ENCODE results near the gene ZC3H8.

ZC3H8 gene

GRCh38 chr2:112277596-112278220 is 22.9 kb upstream of the ZC3H8 start:
- Histone ChIP-seq H3K27ac (ENCODE audit: low read length) (no peak overlapping the region), H3K27me3 (ENCODE audit: low read depth, low read length) (no peaks in the 10 kb centered on the region), H3K4me3 (ENCODE audit: low read depth in 1 of 2, low read length in 2 of 2) (no peak overlapping the region), H3K36me3 (ENCODE audit: control insufficient read depth in 1 of 2, insufficient read depth in 2 of 2, low read length in 2 of 2) (peaks cover 0 to 5% of the 10 kb centered on the region in 2 donors), H3K4me1 (ENCODE audit: control insufficient read depth in 1 of 2, insufficient read depth in 2 of 2, low read length in 2 of 2) (peaks cover 0 to 13% of the 10 kb centered on the region in 2 donors), H3K9me3 (ENCODE audit: control insufficient read depth in 1 of 2, low read length in 2 of 2) (no peaks in the 10 kb centered on the region)

GRCh38 chr2:112276954-112277353 is 22.1 kb upstream of the ZC3H8 start:
- H3K4me3 ChIP-seq (ENCODE audit: low read depth in 1 of 2, low read length in 2 of 2): peak overlapping the region; percentile 85 to 88
- H3K4me1 ChIP-seq (ENCODE audit: control insufficient read depth in 1 of 2, insufficient read depth in 2 of 2, low read length in 2 of 2): peaks cover 0 to 10% of the 10 kb centered on the region in 2 donors
- peaks cover 0 to 5% of the 10 kb centered on the region in 2 donors for H3K36me3 ChIP-seq (ENCODE audit: control insufficient read depth in 1 of 2, insufficient read depth in 2 of 2, low read length in 2 of 2)
- H3K9me3 ChIP-seq (ENCODE audit: control insufficient read depth in 1 of 2, low read length in 2 of 2): no peaks in the 10 kb centered on the region
- H3K27me3 ChIP-seq (ENCODE audit: low read depth, low read length): no peaks in the 10 kb centered on the region
- peak overlapping the region; percentile 90 for H3K27ac ChIP-seq (ENCODE audit: low read length)

- H3K4me1 ChIP-seq (ENCODE audit: control insufficient read depth in 1 of 2, insufficient read depth in 2 of 2, low read length in 2 of 2): peaks cover 0 to 10% of the 10 kb centered on the region in 2 donors
- H3K36me3 ChIP-seq (ENCODE audit: control insufficient read depth in 1 of 2, insufficient read depth in 2 of 2, low read length in 2 of 2): peaks cover 0 to 5% of the 10 kb centered on the region in 2 donors
- H3K9me3 ChIP-seq (ENCODE audit: control insufficient read depth in 1 of 2, low read length in 2 of 2): no peaks in the 10 kb centered on the region
- peak overlapping the region; percentile 85 to 88 for H3K4me3 ChIP-seq (ENCODE audit: low read depth in 1 of 2, low read length in 2 of 2)
- H3K27ac ChIP-seq (ENCODE audit: low read length): peak overlapping the region; percentile 100
- H3K27me3 ChIP-seq (ENCODE audit: low read depth, low read length): no peaks in the 10 kb centered on the region
These were observed 21.3 kb upstream of the ZC3H8 start for GRCh38 chr2:112275887-112276773.

- peaks cover 0 to 10% of the 10 kb centered on the region in 2 donors for H3K4me1 ChIP-seq (ENCODE audit: control insufficient read depth in 1 of 2, insufficient read depth in 2 of 2, low read length in 2 of 2)
- peak within 1 kb of the TSS; percentile 100 for H3K27ac ChIP-seq (ENCODE audit: low read length)
- peak within 1 kb of the TSS; percentile 85 to 88 for H3K4me3 ChIP-seq (ENCODE audit: low read depth in 1 of 2, low read length in 2 of 2)
- no peaks in the 10 kb centered on the region for H3K9me3 ChIP-seq (ENCODE audit: control insufficient read depth in 1 of 2, low read length in 2 of 2)
- H3K27me3 ChIP-seq (ENCODE audit: low read depth, low read length): no peaks in the 10 kb centered on the region
- peaks cover 0 to 5% of the 10 kb centered on the region in 2 donors for H3K36me3 ChIP-seq (ENCODE audit: control insufficient read depth in 1 of 2, insufficient read depth in 2 of 2, low read length in 2 of 2)
These were observed 20.6 kb upstream of the ZC3H8 start, which contains the start of gene ZC3H6 for GRCh38 chr2:112275311-112275886. ZC3H6 (plus strand) TSS chr2:112275597; CDS start chr2:112275995, 398 bp downstream.

- peaks cover 0 to 5% of the 10 kb centered on the region in 2 donors for H3K36me3 ChIP-seq (ENCODE audit: control insufficient read depth in 1 of 2, insufficient read depth in 2 of 2, low read length in 2 of 2)
- no peaks in the 10 kb centered on the region for H3K27me3 ChIP-seq (ENCODE audit: low read depth, low read length)
- H3K9me3 ChIP-seq (ENCODE audit: control insufficient read depth in 1 of 2, low read length in 2 of 2): no peaks in the 10 kb centered on the region
- H3K4me1 ChIP-seq (ENCODE audit: control insufficient read depth in 1 of 2, insufficient read depth in 2 of 2, low read length in 2 of 2): peaks cover 0 to 10% of the 10 kb centered on the region in 2 donors
- no peak overlapping the region for H3K4me3 ChIP-seq (ENCODE audit: low read depth in 1 of 2, low read length in 2 of 2)
- no peak overlapping the region for H3K27ac ChIP-seq (ENCODE audit: low read length)
These were observed 18.5 kb upstream of the ZC3H8 start for GRCh38 chr2:112273349-112273748.

GRCh38 chr2:112272669-112273068 is 17.8 kb upstream of the ZC3H8 start:
- peaks cover 0 to 5% of the 10 kb centered on the region in 2 donors for H3K36me3 ChIP-seq (ENCODE audit: control insufficient read depth in 1 of 2, insufficient read depth in 2 of 2, low read length in 2 of 2)
- no peak overlapping the region for H3K4me3 ChIP-seq (ENCODE audit: low read depth in 1 of 2, low read length in 2 of 2)
- H3K4me1 ChIP-seq (ENCODE audit: control insufficient read depth in 1 of 2, insufficient read depth in 2 of 2, low read length in 2 of 2): peaks cover 0 to 10% of the 10 kb centered on the region in 2 donors
- no peak overlapping the region for H3K27ac ChIP-seq (ENCODE audit: low read length)
- no peaks in the 10 kb centered on the region for H3K9me3 ChIP-seq (ENCODE audit: control insufficient read depth in 1 of 2, low read length in 2 of 2)
- H3K27me3 ChIP-seq (ENCODE audit: low read depth, low read length): no peaks in the 10 kb centered on the region

GRCh38 chr2:112268547-112268946 is 13.7 kb upstream of the ZC3H8 start:
- H3K4me1 ChIP-seq (ENCODE audit: control insufficient read depth in 1 of 2, insufficient read depth in 2 of 2, low read length in 2 of 2): no peaks in the 10 kb centered on the region
- no peak overlapping the region for H3K4me3 ChIP-seq (ENCODE audit: low read depth in 1 of 2, low read length in 2 of 2)
- no peaks in the 10 kb centered on the region for H3K9me3 ChIP-seq (ENCODE audit: control insufficient read depth in 1 of 2, low read length in 2 of 2)
- no peaks in the 10 kb centered on the region for H3K27me3 ChIP-seq (ENCODE audit: low read depth, low read length)
- H3K36me3 ChIP-seq (ENCODE audit: control insufficient read depth in 1 of 2, insufficient read depth in 2 of 2, low read length in 2 of 2): no peaks in the 10 kb centered on the region
- no peak overlapping the region for H3K27ac ChIP-seq (ENCODE audit: low read length)

GRCh38 chr2:112262876-112263275 is 8.0 kb upstream of the ZC3H8 start:
- Histone ChIP-seq H3K9me3 (ENCODE audit: control insufficient read depth in 1 of 2, low read length in 2 of 2) (no peaks in the 10 kb centered on the region), H3K4me1 (ENCODE audit: control insufficient read depth in 1 of 2, insufficient read depth in 2 of 2, low read length in 2 of 2) (no peaks in the 10 kb centered on the region), H3K4me3 (ENCODE audit: low read depth in 1 of 2, low read length in 2 of 2) (no peak overlapping the region), H3K27me3 (ENCODE audit: low read depth, low read length) (no peaks in the 10 kb centered on the region), H3K27ac (ENCODE audit: low read length) (no peak overlapping the region), H3K36me3 (ENCODE audit: control insufficient read depth in 1 of 2, insufficient read depth in 2 of 2, low read length in 2 of 2) (no peaks in the 10 kb centered on the region)

- Histone ChIP-seq H3K27me3 (ENCODE audit: low read depth, low read length) (no peaks in the 10 kb centered on the region), H3K4me1 (ENCODE audit: control insufficient read depth in 1 of 2, insufficient read depth in 2 of 2, low read length in 2 of 2) (peaks cover 0 to 1% of the 10 kb centered on the region in 2 donors), H3K9me3 (ENCODE audit: control insufficient read depth in 1 of 2, low read length in 2 of 2) (no peaks in the 10 kb centered on the region), H3K4me3 (ENCODE audit: low read depth in 1 of 2, low read length in 2 of 2) (no peak overlapping the region), H3K27ac (ENCODE audit: low read length) (no peak overlapping the region), H3K36me3 (ENCODE audit: control insufficient read depth in 1 of 2, insufficient read depth in 2 of 2, low read length in 2 of 2) (no peaks in the 10 kb centered on the region)
These were observed 5.4 kb upstream of the ZC3H8 start for GRCh38 chr2:112260295-112260625.

GRCh38 chr2:112259509-112260294 is 4.9 kb upstream of the ZC3H8 start:
- no peaks in the 10 kb centered on the region for H3K36me3 ChIP-seq (ENCODE audit: control insufficient read depth in 1 of 2, insufficient read depth in 2 of 2, low read length in 2 of 2)

GRCh38 chr2:112257575-112257974 is 2.7 kb upstream of the ZC3H8 start:
- H3K4me3 ChIP-seq (ENCODE audit: low read depth in 1 of 2, low read length in 2 of 2): no peak overlapping the region

More at GRCh38 chr2:112259509-112260294, 4.9 kb upstream of the ZC3H8 start:
- Histone ChIP-seq H3K4me1 (ENCODE audit: control insufficient read depth in 1 of 2, insufficient read depth in 2 of 2, low read length in 2 of 2) (peaks cover 0 to 3% of the 10 kb centered on the region in 2 donors), H3K27ac (ENCODE audit: low read length) (no peak overlapping the region), H3K27me3 (ENCODE audit: low read depth, low read length) (no peaks in the 10 kb centered on the region), H3K4me3 (ENCODE audit: low read depth in 1 of 2, low read length in 2 of 2) (peak overlapping the region in 1 of 2 donors; percentile 32), H3K9me3 (ENCODE audit: control insufficient read depth in 1 of 2, low read length in 2 of 2) (no peaks in the 10 kb centered on the region)

More at GRCh38 chr2:112257575-112257974, 2.7 kb upstream of the ZC3H8 start:
- Histone ChIP-seq H3K36me3 (ENCODE audit: control insufficient read depth in 1 of 2, insufficient read depth in 2 of 2, low read length in 2 of 2) (no peaks in the 10 kb centered on the region), H3K9me3 (ENCODE audit: control insufficient read depth in 1 of 2, low read length in 2 of 2) (no peaks in the 10 kb centered on the region), H3K4me1 (ENCODE audit: control insufficient read depth in 1 of 2, insufficient read depth in 2 of 2, low read length in 2 of 2) (peaks cover 7 to 13% of the 10 kb centered on the region in 2 donors), H3K27me3 (ENCODE audit: low read depth, low read length) (no peaks in the 10 kb centered on the region), H3K27ac (ENCODE audit: low read length) (no peak overlapping the region)

Data from muscle layer of duodenum (tissue), 2 donors.